IPS-15b (cell line): ENCODE measurements around the gene TMEM161A.
A peak's percentile ranks its signal among the peaks of the same experiment; 100 is the strongest.

Source experiments
- H3K27me3 ChIP-seq: one replicate; pipeline ENCODE4 v1.6.1; 2013; ENCODE audit warnings: low read length; ENCODE audit not compliant: control insufficient read depth, insufficient read depth
- H3K36me3 ChIP-seq: one replicate; pipeline ENCODE4 v1.6.1; 2013; ENCODE audit warnings: low read length; ENCODE audit not compliant: control insufficient read depth, insufficient read depth
- H3K4me1 ChIP-seq: one replicate; pipeline ENCODE4 v1.6.1; 2013; ENCODE audit warnings: mild to moderate bottlenecking, low read length; ENCODE audit not compliant: control insufficient read depth, insufficient read depth
- H3K4me3 ChIP-seq: one replicate; pipeline ENCODE4 v1.5.1; 2013; ENCODE audit warnings: low read depth, low read length
- H3K9ac ChIP-seq: one replicate; pipeline ENCODE4 v1.6.1; 2013; ENCODE audit warnings: low read depth, mild to moderate bottlenecking, low read length
- H3K9me3 ChIP-seq: one replicate; pipeline ENCODE4 v1.6.1; 2013; ENCODE audit warnings: mild to moderate bottlenecking, low read length; ENCODE audit not compliant: control insufficient read depth, insufficient read depth

Gene TMEM161A

GRCh38 chr19:19170053-19170872 lies 32.0 kb upstream of the TMEM161A start, which contains the start of gene MEF2B:
Gene MEF2B (minus strand): TSS chr19:19170263. CDS start chr19:19150735, 19,528 bp downstream.
- H3K9me3 ChIP-seq, result no peaks in the 10 kb centered on the region
- H3K36me3 ChIP-seq, result no peaks in the 10 kb centered on the region
- H3K27me3 ChIP-seq, result peaks cover 23% of the 10 kb centered on the region
- H3K4me3 ChIP-seq, result peak within 1 kb of the TSS; percentile 53
- H3K9ac ChIP-seq, result no peak within 1 kb of the TSS
- H3K4me1 ChIP-seq, result peaks cover 8% of the 10 kb centered on the region

- peaks cover 23% of the 10 kb centered on the region for H3K27me3 ChIP-seq
- H3K4me3 ChIP-seq, result peak overlapping the region; percentile 49
- H3K9me3 ChIP-seq, result no peaks in the 10 kb centered on the region
- H3K4me1 ChIP-seq, result peaks cover 8% of the 10 kb centered on the region
- no peak overlapping the region for H3K9ac ChIP-seq
- H3K36me3 ChIP-seq, result no peaks in the 10 kb centered on the region
Observed at GRCh38 chr19:19169236-19170052, 31.2 kb upstream of the TMEM161A start.

- Histone ChIP-seq H3K4me1 (peaks cover 8% of the 10 kb centered on the region), H3K27me3 (peaks cover 23% of the 10 kb centered on the region), H3K9me3 (no peaks in the 10 kb centered on the region), H3K36me3 (no peaks in the 10 kb centered on the region), H3K4me3 (no peak overlapping the region), H3K9ac (no peak overlapping the region)
Observed at GRCh38 chr19:19167612-19168011, 29.3 kb upstream of the TMEM161A start.

- no peaks in the 10 kb centered on the region for H3K9me3 ChIP-seq
- H3K36me3 ChIP-seq, result no peaks in the 10 kb centered on the region
- no peak overlapping the region for H3K9ac ChIP-seq
- peaks cover 14% of the 10 kb centered on the region for H3K27me3 ChIP-seq
- H3K4me1 ChIP-seq, result peaks cover 3% of the 10 kb centered on the region
- no peak overlapping the region for H3K4me3 ChIP-seq
Observed at GRCh38 chr19:19165396-19165795, 27.1 kb upstream of the TMEM161A start.

GRCh38 chr19:19162495-19162894 lies 24.2 kb upstream of the TMEM161A start:
- H3K4me1 ChIP-seq, result no peaks in the 10 kb centered on the region
- no peak overlapping the region for H3K9ac ChIP-seq
- no peak overlapping the region for H3K4me3 ChIP-seq
- H3K27me3 ChIP-seq, result peaks cover under 1% of the 10 kb centered on the region
- H3K36me3 ChIP-seq, result no peaks in the 10 kb centered on the region
- H3K9me3 ChIP-seq, result no peaks in the 10 kb centered on the region

- peak overlapping the region; percentile 32 for H3K9ac ChIP-seq
- peak overlapping the region; percentile 35 for H3K4me3 ChIP-seq
- no peaks in the 10 kb centered on the region for H3K9me3 ChIP-seq
- no peaks in the 10 kb centered on the region for H3K36me3 ChIP-seq
- H3K27me3 ChIP-seq, result no peaks in the 10 kb centered on the region
- H3K4me1 ChIP-seq, result no peaks in the 10 kb centered on the region
Observed at GRCh38 chr19:19160461-19161035, 22.3 kb upstream of the TMEM161A start.

GRCh38 chr19:19159534-19159933 lies 21.3 kb upstream of the TMEM161A start:
- Histone ChIP-seq H3K4me3 (no peak overlapping the region), H3K36me3 (no peaks in the 10 kb centered on the region), H3K4me1 (no peaks in the 10 kb centered on the region), H3K27me3 (no peaks in the 10 kb centered on the region), H3K9me3 (no peaks in the 10 kb centered on the region), H3K9ac (no peak overlapping the region)

- Histone ChIP-seq H3K9ac (no peak overlapping the region), H3K4me1 (no peaks in the 10 kb centered on the region), H3K36me3 (no peaks in the 10 kb centered on the region), H3K9me3 (no peaks in the 10 kb centered on the region), H3K27me3 (no peaks in the 10 kb centered on the region), H3K4me3 (no peak overlapping the region)
Observed at GRCh38 chr19:19157808-19158207, 19.5 kb upstream of the TMEM161A start.

GRCh38 chr19:19155495-19156219 lies 17.4 kb upstream of the TMEM161A start:
- H3K9ac ChIP-seq, result no peak overlapping the region
- no peak overlapping the region for H3K4me3 ChIP-seq
- no peaks in the 10 kb centered on the region for H3K27me3 ChIP-seq
- no peaks in the 10 kb centered on the region for H3K9me3 ChIP-seq
- H3K4me1 ChIP-seq, result no peaks in the 10 kb centered on the region
- no peaks in the 10 kb centered on the region for H3K36me3 ChIP-seq

- H3K36me3 ChIP-seq, result no peaks in the 10 kb centered on the region
- no peak overlapping the region for H3K9ac ChIP-seq
- no peaks in the 10 kb centered on the region for H3K4me1 ChIP-seq
- no peaks in the 10 kb centered on the region for H3K9me3 ChIP-seq
- H3K27me3 ChIP-seq, result no peaks in the 10 kb centered on the region
- H3K4me3 ChIP-seq, result no peak overlapping the region
Observed at GRCh38 chr19:19154768-19155494, 16.7 kb upstream of the TMEM161A start.
